ACC112 (cell line): ENCODE data around the gene TRNP1.
A peak's percentile ranks its signal among the peaks of the same experiment; 100 is the strongest.

Experiments used
- H2AFZ ChIP-seq: fragments of 200-600 bp; sonication (generic); one replicate; pipeline ENCODE4 v1.6.0; 2017; ENCODE audit warnings: antibody characterized with exemption, low read length; ENCODE audit not compliant: unreplicated experiment
- H3K27ac ChIP-seq: fragments of 200-600 bp; sonication (generic); 2 replicates; pipeline ENCODE4 v1.5.1; 2014; ENCODE audit warnings: low read depth, mild to moderate bottlenecking, antibody characterized with exemption, low read length, moderate library complexity
- H3K27me3 ChIP-seq: fragments of 200-600 bp; sonication (generic); 2 replicates; pipeline ENCODE4 v1.6.1; 2014; ENCODE audit warnings: mild to moderate bottlenecking, antibody characterized with exemption, low read length, moderate library complexity, mixed read lengths; ENCODE audit not compliant: insufficient read depth
- H3K36me3 ChIP-seq: fragments of 200-600 bp; sonication (generic); 2 replicates; pipeline ENCODE4 v1.6.1; 2016; ENCODE audit warnings: mild to moderate bottlenecking, antibody characterized with exemption, low read length, moderate library complexity, mixed read lengths; ENCODE audit not compliant: insufficient read depth
- H3K4me1 ChIP-seq: fragments of 200-600 bp; sonication (generic); one replicate; pipeline ENCODE4 v1.6.1; 2016; ENCODE audit warnings: low read length, mixed read lengths; ENCODE audit not compliant: insufficient read depth, unreplicated experiment, control insufficient read depth
- H3K4me3 ChIP-seq: fragments of 200-600 bp; sonication (generic); 2 replicates; pipeline ENCODE4 v1.5.1; 2014; ENCODE audit warnings: mild to moderate bottlenecking, low read depth, low read length
- H3K79me2 ChIP-seq: fragments of 200-600 bp; sonication (generic); one replicate; pipeline ENCODE4 v1.6.0; 2016; ENCODE audit warnings: low read length; ENCODE audit not compliant: control insufficient read depth, unreplicated experiment, insufficient read depth

TRNP1 gene

DNA sequence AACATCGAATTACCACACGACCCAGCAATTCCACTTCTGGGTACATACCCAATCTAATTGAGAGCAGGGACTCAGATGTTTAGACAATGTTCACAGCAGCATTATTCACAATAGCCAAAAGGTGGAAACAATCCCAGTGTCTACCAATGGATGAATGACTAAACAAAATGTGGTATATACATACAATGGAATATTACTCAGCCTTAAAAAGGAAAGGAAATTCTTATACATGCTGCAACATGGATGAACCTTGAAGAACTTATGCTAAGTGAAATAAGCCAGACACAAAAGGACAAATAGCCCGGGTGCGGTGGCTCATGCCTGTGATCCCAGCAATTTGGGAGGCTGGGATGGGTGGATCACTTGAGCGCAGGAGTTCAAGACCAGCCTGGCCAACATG is 40.1 kb upstream of the TRNP1 start:
- Histone ChIP-seq H3K79me2 (no peaks in the 10 kb centered on the region), H3K4me1 (no peaks in the 10 kb centered on the region), H2AFZ (no peak overlapping the region), H3K27ac (no peak overlapping the region), H3K4me3 (no peak overlapping the region), H3K36me3 (peaks cover 3% of the 10 kb centered on the region; the same call in 1 of the 2 replicates), H3K27me3 (peaks cover 10% of the 10 kb centered on the region; the same call in 1 of the 2 replicates)

DNA sequence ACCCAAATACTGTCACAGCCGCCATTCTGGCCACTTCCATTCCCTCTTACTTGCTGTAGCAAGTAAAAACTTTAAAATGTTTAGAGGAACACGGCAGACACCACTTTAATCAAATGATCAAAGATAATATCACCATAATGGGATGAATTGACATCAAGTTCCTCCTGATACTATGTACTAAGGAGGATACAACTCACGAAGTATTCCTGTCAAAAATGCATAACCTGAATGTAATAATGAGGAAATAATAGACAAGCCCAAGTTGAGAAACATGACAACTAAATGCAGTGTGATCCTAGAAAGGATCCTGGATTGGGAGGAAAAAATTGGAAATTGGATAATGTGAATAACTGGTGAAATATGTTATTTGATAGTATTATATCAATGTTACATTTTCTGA is 37.2 kb upstream of the TRNP1 start:
- peaks cover 32% of the 10 kb centered on the region for H3K27me3 ChIP-seq
- no peak overlapping the region for H2AFZ ChIP-seq
- H3K4me1 ChIP-seq, result peaks cover 4% of the 10 kb centered on the region
- H3K36me3 ChIP-seq, result peaks cover 3% of the 10 kb centered on the region; the same call in 1 of the 2 replicates
- H3K79me2 ChIP-seq, result no peaks in the 10 kb centered on the region
- no peak overlapping the region for H3K27ac ChIP-seq
- no peak overlapping the region for H3K4me3 ChIP-seq

DNA sequence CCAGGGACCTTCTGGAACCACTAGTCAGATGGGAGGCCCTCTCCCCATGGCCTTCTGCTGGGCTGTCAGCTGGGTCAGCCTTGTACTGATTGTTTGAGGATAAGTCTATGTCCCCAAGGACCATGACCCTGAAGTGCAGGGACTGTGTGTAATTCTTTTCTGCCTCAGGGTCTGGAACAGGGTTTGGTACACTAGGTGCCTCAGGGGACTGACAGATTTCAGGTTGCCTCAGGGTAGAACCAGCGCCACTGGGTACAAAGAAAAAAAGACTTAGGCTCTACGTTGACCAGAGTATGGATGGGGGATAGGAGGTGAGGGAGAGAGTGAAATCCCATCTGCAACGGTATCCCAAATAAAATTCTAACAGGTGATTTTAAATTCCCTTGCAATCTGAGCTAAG is 36.2 kb upstream of the TRNP1 start:
- H3K4me3 ChIP-seq, result no peak overlapping the region
- H3K36me3 ChIP-seq, result peaks cover 3% of the 10 kb centered on the region; the same call in 1 of the 2 replicates
- H3K4me1 ChIP-seq, result peaks cover 14% of the 10 kb centered on the region
- H2AFZ ChIP-seq, result no peak overlapping the region
- no peaks in the 10 kb centered on the region for H3K79me2 ChIP-seq
- H3K27me3 ChIP-seq, result peaks cover 32% of the 10 kb centered on the region
- no peak overlapping the region for H3K27ac ChIP-seq

DNA sequence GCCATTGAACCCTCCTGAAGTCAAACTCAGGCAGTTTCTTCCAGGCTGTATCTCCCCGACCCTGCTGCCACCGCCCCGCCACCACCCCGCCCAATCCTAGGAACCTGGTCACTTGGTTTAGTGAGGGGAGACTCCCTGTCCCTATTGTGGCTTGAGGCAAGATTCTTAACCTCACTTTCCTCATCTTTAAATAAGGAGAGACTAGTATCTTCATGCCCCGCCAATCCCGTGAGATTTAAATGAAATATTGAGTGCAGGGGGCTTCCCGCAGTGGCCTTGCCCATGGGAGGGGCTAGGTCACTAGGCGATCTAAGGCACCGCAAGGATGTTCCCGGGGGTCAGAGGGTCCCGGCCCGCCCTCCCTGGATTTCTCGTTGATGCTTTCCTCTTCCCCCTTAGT is 34.2 kb upstream of the TRNP1 start:
- H3K4me3 ChIP-seq, result no peak overlapping the region
- H3K27me3 ChIP-seq, result peaks cover 32% of the 10 kb centered on the region
- no peaks in the 10 kb centered on the region for H3K79me2 ChIP-seq
- peaks cover 3% of the 10 kb centered on the region; the same call in 1 of the 2 replicates for H3K36me3 ChIP-seq
- H2AFZ ChIP-seq, result no peak overlapping the region
- H3K4me1 ChIP-seq, result peaks cover 15% of the 10 kb centered on the region
- no peak overlapping the region for H3K27ac ChIP-seq

DNA sequence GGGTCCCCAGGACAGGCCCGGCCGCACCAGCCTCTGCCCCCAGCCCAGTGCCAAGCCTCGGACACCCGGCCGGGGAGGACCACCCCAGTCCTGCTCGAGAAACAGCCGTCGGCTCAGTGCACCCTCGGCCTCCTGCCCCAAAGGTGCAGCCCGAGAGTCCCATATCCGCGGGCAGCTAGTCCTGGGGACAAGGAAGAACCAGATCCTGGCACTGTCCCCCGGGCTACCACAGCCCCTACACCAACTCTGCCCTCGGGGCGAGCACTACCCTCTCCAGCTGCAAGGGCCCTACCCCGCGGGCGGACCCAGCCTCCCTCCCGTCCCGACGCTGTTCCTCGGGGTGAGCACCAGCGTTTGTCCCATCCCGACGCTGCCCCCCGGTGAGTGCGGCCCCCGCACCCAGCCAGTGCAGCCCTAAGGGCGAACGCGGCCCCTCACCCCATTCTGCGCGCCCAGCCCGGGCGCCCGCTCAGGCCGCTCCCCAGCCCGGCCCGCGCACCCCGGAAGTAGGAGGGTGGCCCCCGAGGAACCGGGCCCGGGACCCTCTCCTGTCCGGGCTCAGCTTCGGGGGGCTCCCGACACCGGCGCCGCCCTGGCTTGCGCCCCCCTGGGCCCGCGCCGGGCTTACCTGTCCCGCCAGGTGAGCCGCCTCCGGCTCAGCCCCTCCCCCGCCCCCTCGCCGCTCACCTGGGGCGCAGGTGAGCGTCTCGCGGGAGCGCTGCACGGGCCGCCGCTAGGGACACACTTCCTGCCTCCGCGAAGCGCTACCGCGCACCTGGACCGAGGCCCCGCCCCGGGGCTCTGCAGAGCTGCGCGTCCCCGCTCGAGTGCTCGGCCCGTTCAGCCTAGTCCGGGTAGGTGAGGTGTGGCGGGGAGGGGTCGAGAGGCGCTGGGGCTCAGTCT is 33.5 kb upstream of the TRNP1 start, which contains the start of gene KDF1:
KDF1 (minus strand) TSS at position 747 of the 903 bp plus-strand sequence. CDS start 8,088 bp downstream, outside the sequence.
- H2AFZ ChIP-seq, result no peak within 1 kb of the TSS
- H3K36me3 ChIP-seq, result peaks cover 3% of the 10 kb centered on the region; the same call in 1 of the 2 replicates
- H3K4me3 ChIP-seq, result peak within 1 kb of the TSS; percentile 42; the same call in 1 of the 2 replicates
- peaks cover 15% of the 10 kb centered on the region for H3K4me1 ChIP-seq
- H3K79me2 ChIP-seq, result no peaks in the 10 kb centered on the region
- peaks cover 32% of the 10 kb centered on the region for H3K27me3 ChIP-seq
- no peak within 1 kb of the TSS for H3K27ac ChIP-seq

DNA sequence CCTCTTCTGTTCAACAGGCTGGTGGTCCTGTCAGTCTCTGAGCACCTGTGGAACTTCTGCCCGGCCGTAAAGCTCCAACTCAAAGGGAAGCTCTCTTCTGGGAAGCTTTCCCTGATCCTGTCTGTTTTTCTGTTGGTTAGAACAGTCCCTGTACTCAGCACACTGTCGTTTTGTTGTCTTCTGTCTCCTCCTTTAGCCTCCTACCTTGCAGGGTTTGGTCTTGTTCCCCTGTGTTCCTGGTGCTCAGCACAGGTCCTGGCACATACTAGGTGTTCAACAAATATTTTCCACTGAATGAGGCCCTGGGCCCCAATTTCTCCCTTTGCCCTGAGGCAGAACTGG is 32.9 kb upstream of the TRNP1 start:
- H3K36me3 ChIP-seq, result peaks cover 3% of the 10 kb centered on the region; the same call in 1 of the 2 replicates
- no peaks in the 10 kb centered on the region for H3K79me2 ChIP-seq
- no peak overlapping the region for H3K4me3 ChIP-seq
- H3K4me1 ChIP-seq, result peaks cover 15% of the 10 kb centered on the region
- no peak overlapping the region for H3K27ac ChIP-seq
- H3K27me3 ChIP-seq, result peaks cover 32% of the 10 kb centered on the region
- no peak overlapping the region for H2AFZ ChIP-seq

DNA sequence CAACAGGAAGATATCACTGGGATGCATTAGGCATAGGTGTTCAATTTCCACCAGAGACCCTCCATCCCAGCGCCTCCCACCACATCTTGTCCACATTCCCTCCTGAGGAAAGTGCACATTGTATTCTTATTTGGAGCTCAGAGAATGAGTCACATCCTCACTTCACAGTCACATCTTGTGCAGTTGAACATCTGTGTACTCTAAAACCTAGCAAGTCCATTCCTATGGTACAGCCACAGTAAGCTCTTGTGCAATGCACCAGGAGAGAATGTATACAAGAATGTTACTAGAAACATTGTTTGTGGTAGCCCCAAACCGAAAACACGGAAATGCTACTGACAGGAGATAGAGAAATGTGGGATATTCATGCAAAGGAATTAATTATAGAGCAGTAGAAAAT is 31.7 kb upstream of the TRNP1 start:
- peaks cover 24% of the 10 kb centered on the region for H3K27me3 ChIP-seq
- no peak overlapping the region for H3K4me3 ChIP-seq
- no peaks in the 10 kb centered on the region for H3K79me2 ChIP-seq
- peak overlapping the region; percentile 25; the same call in 1 of the 2 replicates for H3K27ac ChIP-seq
- no peaks in the 10 kb centered on the region for H3K36me3 ChIP-seq
- H3K4me1 ChIP-seq, result peaks cover 15% of the 10 kb centered on the region
- no peak overlapping the region for H2AFZ ChIP-seq

DNA sequence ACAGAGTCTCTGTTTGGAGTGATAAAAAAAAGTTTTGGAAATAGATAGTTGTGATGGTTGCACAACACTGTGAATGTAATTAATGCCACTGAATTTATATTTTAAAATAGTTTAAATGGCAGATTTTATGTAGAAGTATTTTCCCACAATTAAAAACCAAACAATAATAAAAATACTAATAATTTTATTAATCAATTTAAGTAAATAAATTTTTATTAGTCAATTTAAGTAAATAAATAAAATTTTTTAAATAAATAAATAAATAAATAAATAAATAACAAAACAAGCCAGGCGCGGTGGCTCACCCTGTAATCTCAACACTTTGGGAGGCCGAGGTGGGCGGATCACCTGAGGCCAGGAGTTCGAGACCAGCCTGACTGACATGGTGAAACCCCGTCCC is 28.3 kb upstream of the TRNP1 start:
- H3K36me3 ChIP-seq, result no peaks in the 10 kb centered on the region
- peaks cover 15% of the 10 kb centered on the region for H3K4me1 ChIP-seq
- H3K4me3 ChIP-seq, result no peak overlapping the region
- no peaks in the 10 kb centered on the region for H3K79me2 ChIP-seq
- no peak overlapping the region for H3K27ac ChIP-seq
- no peak overlapping the region for H2AFZ ChIP-seq
- peaks cover 4% of the 10 kb centered on the region; the same call in 1 of the 2 replicates for H3K27me3 ChIP-seq

DNA sequence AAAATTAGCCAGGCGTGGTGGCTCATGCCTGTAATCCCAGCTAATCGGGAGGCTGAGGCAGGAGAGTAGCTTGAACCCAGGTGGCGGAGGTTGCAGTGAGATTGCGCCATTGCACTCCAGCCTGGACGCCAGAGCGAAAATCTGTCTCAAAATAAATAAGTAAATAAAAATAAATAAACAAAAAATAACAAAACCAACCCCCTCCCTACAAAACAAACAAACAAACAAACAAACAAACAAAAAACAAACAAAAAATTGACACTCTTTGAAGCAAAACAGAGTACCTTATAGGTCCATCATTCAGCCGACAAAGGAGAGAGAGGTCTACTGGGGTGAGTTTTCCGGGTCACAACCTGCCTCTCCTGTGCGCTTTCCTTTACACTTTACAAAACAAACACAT is 27.9 kb upstream of the TRNP1 start:
- H3K27ac ChIP-seq, result no peak overlapping the region
- H3K4me3 ChIP-seq, result no peak overlapping the region
- H3K4me1 ChIP-seq, result peaks cover 15% of the 10 kb centered on the region

DNA sequence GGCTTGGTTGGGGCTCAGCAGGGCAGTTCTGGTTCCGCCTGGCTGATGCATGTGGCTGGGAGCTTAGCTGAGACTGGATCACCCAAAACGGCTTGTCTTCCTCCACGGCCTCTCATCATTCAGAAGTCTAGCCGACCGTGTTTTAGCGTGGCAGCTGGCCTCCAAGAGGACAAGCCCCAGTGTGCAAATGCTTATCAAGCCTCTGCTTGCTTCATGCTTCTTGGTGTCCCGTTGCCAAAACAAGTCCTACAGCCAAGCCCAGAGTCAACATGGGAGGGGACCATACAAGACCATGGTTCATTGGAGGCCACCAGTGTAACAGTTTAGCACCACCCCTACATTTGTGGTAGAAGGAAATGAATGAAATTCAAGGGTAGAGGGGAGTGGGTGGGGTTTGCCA is 22.7 kb upstream of the TRNP1 start:
- H3K36me3 ChIP-seq, result no peaks in the 10 kb centered on the region
- no peak overlapping the region for H3K4me3 ChIP-seq
- H3K4me1 ChIP-seq, result peaks cover 9% of the 10 kb centered on the region
- no peaks in the 10 kb centered on the region for H3K79me2 ChIP-seq
- H3K27ac ChIP-seq, result no peak overlapping the region
- no peaks in the 10 kb centered on the region for H3K27me3 ChIP-seq
- no peak overlapping the region for H2AFZ ChIP-seq

More for the DNA sequence above, 27.9 kb upstream of the TRNP1 start:
- Histone ChIP-seq H3K79me2 (no peaks in the 10 kb centered on the region), H2AFZ (no peak overlapping the region), H3K36me3 (no peaks in the 10 kb centered on the region), H3K27me3 (no peaks in the 10 kb centered on the region)

DNA sequence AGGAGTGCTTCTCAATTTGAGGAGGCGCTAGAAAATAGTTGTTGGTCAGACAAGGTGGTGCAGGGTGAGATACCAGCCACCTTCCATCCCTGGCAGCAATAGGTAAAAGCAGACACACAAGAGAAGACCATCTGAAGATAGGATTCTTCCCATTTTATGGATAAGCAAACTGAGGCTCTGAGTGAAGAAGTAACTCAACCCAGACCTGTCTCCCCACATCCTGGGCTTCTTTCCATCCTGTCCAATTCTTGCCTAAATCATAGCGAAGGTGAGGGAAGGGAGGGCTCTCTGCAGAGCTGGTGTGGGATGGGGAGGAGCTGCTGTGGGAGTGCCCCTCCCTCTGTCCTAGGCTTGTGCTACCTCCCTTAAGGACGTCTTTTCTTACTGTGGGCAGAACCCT is 21.9 kb upstream of the TRNP1 start:
- Histone ChIP-seq H3K4me3 (no peak overlapping the region), H2AFZ (no peak overlapping the region), H3K27ac (no peak overlapping the region), H3K4me1 (peaks cover 9% of the 10 kb centered on the region), H3K79me2 (no peaks in the 10 kb centered on the region), H3K27me3 (no peaks in the 10 kb centered on the region), H3K36me3 (no peaks in the 10 kb centered on the region)
